ENCODE measurements around the gene MRPS33. TPM values are rescaled to one million over a fixed set of nuclear protein-coding genes. Genes with fewer than 3 reads are reported as not detected.
"Not testable (repeated sequence)": the region's sequence is repeated elsewhere in the genome, so short reads cannot be mapped to it uniquely, and the experiment has no call there.

MRPS33 gene
- total RNA-seq (10 to 100 TPM; 23.7 to 30.6 TPM), total RNA-seq (19.2 to 30.6 reads per million in 2 donors)

- peak within 1 kb of the TSS; percentile 99 for H3K27ac Mint-ChIP-seq
- H3K27me3 Mint-ChIP-seq: peaks cover 7% of the 10 kb centered on the region
- no peaks in the 10 kb centered on the region for H3K36me3 Mint-ChIP-seq (ENCODE audit: low read depth)
- peak; percentile 97 for ATAC-seq
- H3K4me1 Mint-ChIP-seq: peaks cover 24% of the 10 kb centered on the region
- peak within 1 kb of the TSS; percentile 90 for H3K4me3 Mint-ChIP-seq
- peaks cover 7% of the 10 kb centered on the region for H3K9me3 ChIP-seq (ENCODE audit: control insufficient read depth, low read length, poor library complexity, severe bottlenecking)
- DNase-seq: peak; percentile 82 to 89 (median 88)
These were observed at the start of gene MRPS33 for GRCh38 chr7:141014524-141015395. MRPS33 (minus strand) TSS chr7:141014952; CDS start chr7:141010633, 4,319 bp downstream.

DNA sequence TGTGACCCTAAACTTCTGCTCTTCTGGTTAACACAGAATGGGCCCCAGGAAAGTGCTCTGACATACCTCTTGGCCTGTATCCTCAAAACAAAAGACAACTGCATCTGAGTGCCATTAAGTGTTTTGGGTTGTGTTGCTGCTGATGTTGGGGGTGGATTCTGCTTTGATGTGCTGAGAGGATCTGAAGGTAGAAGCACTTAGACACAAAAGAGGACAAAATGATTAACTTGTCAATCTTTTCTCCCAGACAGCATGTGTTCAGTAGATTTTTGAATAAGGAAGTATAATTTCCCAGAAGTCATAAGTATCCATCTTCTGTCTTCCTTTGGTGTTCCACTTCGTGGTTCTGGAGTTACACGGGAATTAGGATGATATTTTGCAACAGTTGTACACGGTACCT, 43.0 kb upstream of the MRPS33 start:
- Mint-ChIP-seq H3K4me3 (no peak overlapping the region), H3K27me3 (no peaks in the 10 kb centered on the region), H3K27ac (peak overlapping the region; percentile 11), H3K4me1 (peaks cover 12% of the 10 kb centered on the region), H3K36me3 (ENCODE audit: low read depth) (no peaks in the 10 kb centered on the region)
- no peaks in the 10 kb centered on the region for H3K9me3 ChIP-seq (ENCODE audit: control insufficient read depth, low read length, poor library complexity, severe bottlenecking)
- DNase-seq: no peak
- no peak for ATAC-seq

GRCh38 chr7:141055146-141055545, 40.4 kb upstream of the MRPS33 start:
- H3K4me1 Mint-ChIP-seq: peaks cover 16% of the 10 kb centered on the region

GRCh38 chr7:141053626-141054025, 38.9 kb upstream of the MRPS33 start:
- H3K36me3 Mint-ChIP-seq (ENCODE audit: low read depth): no peaks in the 10 kb centered on the region
- ATAC-seq: peak; percentile 97
- H3K27me3 Mint-ChIP-seq: no peaks in the 10 kb centered on the region
- H3K9me3 ChIP-seq (ENCODE audit: control insufficient read depth, low read length, poor library complexity, severe bottlenecking): no peaks in the 10 kb centered on the region
- H3K27ac Mint-ChIP-seq: peak overlapping the region; percentile 60
- peak; percentile 15 to 61 (median 48) for DNase-seq
- peak overlapping the region; percentile 5 for H3K4me3 Mint-ChIP-seq
- H3K4me1 Mint-ChIP-seq: peaks cover 16% of the 10 kb centered on the region

More at GRCh38 chr7:141055146-141055545, 40.4 kb upstream of the MRPS33 start:
- H3K9me3 ChIP-seq (ENCODE audit: control insufficient read depth, low read length, poor library complexity, severe bottlenecking): no peaks in the 10 kb centered on the region
- no peak overlapping the region for H3K4me3 Mint-ChIP-seq
- no peak for ATAC-seq
- H3K36me3 Mint-ChIP-seq (ENCODE audit: low read depth): no peaks in the 10 kb centered on the region
- DNase-seq: no peak
- H3K27me3 Mint-ChIP-seq: no peaks in the 10 kb centered on the region
- no peak overlapping the region for H3K27ac Mint-ChIP-seq

DNA sequence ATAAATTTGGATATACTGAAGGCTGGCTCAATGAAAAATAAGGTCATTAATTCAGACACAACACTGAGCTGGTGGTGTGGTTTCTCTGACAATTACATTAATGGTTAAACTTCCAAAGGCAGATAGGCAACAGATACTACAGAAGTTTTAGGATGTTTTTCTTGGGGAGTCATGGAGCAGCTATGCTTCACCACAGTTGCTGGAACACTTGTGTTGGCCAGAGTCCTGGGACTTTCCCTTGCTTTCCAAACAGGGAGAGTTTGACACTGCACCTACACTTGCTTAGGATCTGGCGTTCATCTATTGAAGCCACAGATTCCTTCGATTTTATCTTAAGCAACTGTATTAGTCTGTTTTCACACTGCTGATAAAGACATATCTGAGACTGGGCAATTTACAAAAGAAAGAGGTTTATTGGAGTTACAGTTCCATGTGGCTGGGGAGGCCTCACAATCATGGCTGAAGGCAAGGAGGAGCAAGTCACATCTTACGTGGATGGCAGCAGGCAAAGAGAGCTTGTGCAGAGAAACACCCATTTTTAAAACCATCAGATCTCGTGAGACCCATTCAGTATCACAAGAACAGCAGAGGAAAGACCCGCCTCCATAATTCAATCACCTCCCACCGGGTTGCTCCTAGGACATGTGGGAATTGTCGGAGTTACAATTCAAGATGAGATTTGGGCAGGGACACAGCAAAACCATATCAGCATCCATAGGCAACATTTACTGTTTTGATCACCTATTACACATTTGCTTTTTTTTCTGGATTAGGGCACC, 31.3 kb upstream of the MRPS33 start:
- no peaks in the 10 kb centered on the region for H3K9me3 ChIP-seq (ENCODE audit: control insufficient read depth, low read length, poor library complexity, severe bottlenecking)
- DNase-seq (no peak), ATAC-seq (no peak)
- no peak overlapping the region for H3K27ac Mint-ChIP-seq
- peaks cover 9% of the 10 kb centered on the region for H3K27me3 Mint-ChIP-seq
- H3K4me1 Mint-ChIP-seq: no peaks in the 10 kb centered on the region
- no peak overlapping the region for H3K4me3 Mint-ChIP-seq
- H3K36me3 Mint-ChIP-seq (ENCODE audit: low read depth): peaks cover 2% of the 10 kb centered on the region

DNA sequence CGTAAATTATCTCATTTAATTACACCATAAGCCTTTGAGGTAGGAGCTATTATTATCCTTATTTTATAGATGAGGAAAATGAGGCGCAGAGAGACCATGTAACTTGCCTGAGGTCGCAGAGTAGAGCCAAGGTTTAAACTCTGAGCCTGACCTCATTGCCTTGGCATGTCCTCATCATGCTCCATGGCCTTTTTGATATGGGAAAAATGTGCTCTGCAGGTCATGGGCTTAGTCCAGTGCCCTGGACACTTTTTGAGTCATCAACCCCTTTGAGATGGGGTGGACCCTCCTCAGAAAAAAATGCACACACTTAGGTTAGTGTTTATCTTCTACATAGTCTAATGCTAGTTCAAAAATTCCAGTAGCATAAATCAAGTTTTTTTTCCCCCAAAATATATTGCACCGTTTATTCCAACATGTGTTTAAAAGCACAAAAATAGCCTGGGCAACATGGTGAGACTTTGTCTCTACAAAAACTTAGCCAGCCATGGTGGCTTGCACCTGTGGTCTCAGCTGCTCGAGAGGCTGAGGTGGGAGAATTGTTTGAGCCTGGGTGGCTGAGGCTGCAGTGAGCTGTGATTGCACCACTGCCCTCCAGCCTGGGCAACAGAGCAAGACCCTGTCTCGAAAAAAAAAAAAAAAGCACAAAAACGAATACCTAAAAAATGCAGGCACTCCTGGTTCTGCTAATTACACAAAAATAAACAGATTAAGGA, 30.5 kb upstream of the MRPS33 start:
- ATAC-seq (no peak), DNase-seq (no peak)
- Mint-ChIP-seq H3K4me1 (no peaks in the 10 kb centered on the region), H3K36me3 (ENCODE audit: low read depth) (peaks cover 2% of the 10 kb centered on the region), H3K27me3 (peaks cover 14% of the 10 kb centered on the region), H3K27ac (no peak overlapping the region), H3K4me3 (no peak overlapping the region)
- H3K9me3 ChIP-seq (ENCODE audit: control insufficient read depth, low read length, poor library complexity, severe bottlenecking): no peaks in the 10 kb centered on the region

GRCh38 chr7:141043616-141044015, 28.9 kb upstream of the MRPS33 start:
- no peak overlapping the region for H3K4me3 Mint-ChIP-seq
- ATAC-seq (no peak), DNase-seq (no peak)
- H3K27ac Mint-ChIP-seq: no peak overlapping the region
- no peaks in the 10 kb centered on the region for H3K9me3 ChIP-seq (ENCODE audit: control insufficient read depth, low read length, poor library complexity, severe bottlenecking)
- peaks cover 21% of the 10 kb centered on the region for H3K27me3 Mint-ChIP-seq
- peaks cover 3% of the 10 kb centered on the region for H3K4me1 Mint-ChIP-seq
- peaks cover 5% of the 10 kb centered on the region for H3K36me3 Mint-ChIP-seq (ENCODE audit: low read depth)

DNA sequence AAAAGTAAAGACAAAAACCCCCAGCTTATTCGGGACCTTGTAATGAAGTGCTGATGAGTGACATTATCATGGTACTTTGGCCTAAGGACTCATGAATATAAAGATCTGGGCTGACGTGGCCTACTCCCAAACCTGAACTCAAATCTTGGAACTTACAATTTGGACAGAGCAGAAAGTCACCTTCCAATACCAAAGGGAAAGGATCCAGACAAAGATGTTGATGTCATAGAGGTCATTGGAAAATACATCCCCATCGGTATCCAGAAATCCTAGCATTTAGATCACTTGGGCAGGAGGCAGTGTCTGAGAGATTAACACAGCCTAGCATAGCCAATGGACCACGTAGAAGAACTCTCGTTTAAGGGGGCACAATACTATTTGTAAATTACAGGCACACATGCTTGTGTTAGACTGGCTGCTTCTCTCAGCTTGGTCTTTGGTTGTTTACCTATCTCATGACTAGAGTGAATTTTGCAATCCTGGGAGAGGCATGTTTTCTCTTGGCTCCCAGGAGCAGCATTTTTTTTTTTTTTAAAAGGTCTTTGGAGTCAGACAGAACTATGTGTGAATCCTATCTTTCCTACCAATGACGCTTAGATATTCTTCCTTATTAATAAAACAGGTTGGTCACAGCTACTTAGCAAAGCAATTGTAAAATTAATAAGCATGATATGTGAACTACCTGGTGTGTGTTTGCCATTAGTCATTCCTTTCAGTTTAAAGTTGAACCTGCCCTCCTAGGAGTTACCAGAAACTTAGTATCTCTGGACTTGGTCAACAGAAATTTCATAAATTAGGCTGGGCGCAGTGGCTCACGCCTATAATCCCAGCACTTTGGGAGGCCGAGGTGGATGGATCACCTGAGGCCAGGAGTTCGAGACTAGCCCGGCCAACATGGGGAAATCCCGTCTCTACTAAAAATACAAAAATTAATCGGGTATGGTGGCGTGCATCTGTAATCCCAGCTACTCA, 27.8 kb upstream of the MRPS33 start:
- peaks cover 21% of the 10 kb centered on the region for H3K27me3 Mint-ChIP-seq

DNA sequence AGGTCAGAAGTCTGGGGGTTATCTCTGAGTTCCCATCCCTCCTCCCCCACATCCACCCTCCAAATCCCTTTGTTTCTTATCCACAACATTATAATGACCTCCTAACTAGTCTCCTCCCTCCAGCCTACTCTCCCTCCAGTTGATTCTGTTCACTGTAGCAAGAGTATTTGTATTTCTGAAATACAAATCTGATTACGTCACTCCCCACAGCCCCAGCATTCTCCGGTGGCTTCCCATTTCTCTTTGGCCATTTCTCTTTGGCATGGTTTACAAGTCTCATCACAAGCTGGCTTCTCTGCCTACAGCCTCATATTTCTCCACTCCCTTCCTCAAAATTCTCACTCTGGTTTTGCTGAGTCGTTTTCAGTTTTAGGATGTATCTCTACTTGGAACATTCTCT, 24.6 kb upstream of the MRPS33 start:
- H3K27ac Mint-ChIP-seq: no peak overlapping the region
- no peak overlapping the region for H3K4me3 Mint-ChIP-seq
- DNase-seq (no peak), ATAC-seq (no peak)
- peaks cover 3% of the 10 kb centered on the region for H3K4me1 Mint-ChIP-seq
- no peaks in the 10 kb centered on the region for H3K9me3 ChIP-seq (ENCODE audit: control insufficient read depth, low read length, poor library complexity, severe bottlenecking)
- H3K27me3 Mint-ChIP-seq: peaks cover 13% of the 10 kb centered on the region
- H3K36me3 Mint-ChIP-seq (ENCODE audit: low read depth): peaks cover 3% of the 10 kb centered on the region

More for the DNA sequence above, 27.8 kb upstream of the MRPS33 start:
- ATAC-seq (no peak), DNase-seq (no peak)
- Mint-ChIP-seq H3K4me1 (peaks cover 3% of the 10 kb centered on the region), H3K4me3 (no peak overlapping the region), H3K27ac (no peak overlapping the region), H3K36me3 (ENCODE audit: low read depth) (peaks cover 5% of the 10 kb centered on the region)
- H3K9me3 ChIP-seq (ENCODE audit: control insufficient read depth, low read length, poor library complexity, severe bottlenecking): no peaks in the 10 kb centered on the region

GRCh38 chr7:141038100-141038499, 23.3 kb upstream of the MRPS33 start:
- ATAC-seq, DNase-seq: not testable (repeated sequence)

DNA sequence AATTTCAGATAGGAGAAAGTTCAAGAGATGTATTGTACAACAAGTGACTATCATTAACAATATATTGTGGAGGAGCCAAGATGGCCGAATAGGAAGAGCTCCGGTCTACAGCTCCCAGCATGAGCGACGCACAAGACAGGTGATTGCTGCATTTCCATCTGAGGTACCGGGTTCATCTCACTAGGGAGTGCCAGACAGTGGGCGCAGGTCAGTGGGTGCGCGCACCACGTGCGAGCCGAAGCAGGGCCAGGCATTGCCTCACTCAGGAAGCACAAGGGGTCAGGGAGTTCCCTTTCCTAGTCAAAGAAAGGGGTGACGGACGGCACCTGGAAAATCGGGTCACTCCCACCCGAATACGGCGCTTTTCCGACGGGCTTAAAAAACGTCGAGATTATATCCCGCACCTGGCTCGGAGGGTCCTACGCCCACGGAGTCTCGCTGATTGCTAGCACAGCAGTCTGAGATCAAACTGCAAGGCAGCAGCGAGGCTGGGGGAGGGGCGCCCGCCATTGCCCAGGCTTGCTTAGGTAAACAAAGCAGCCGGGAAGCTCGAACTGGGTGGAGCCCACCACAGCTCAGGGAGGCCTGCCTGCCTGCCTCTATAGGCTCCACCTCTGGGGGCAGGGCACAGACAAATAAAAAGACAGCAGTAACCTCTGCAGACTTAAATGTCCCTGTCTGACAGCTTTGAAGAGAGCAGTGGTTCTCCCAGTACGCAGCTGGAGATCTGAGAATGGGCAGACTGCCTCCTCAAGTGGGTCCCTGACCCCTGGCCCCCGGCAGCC, 18.0 kb upstream of the MRPS33 start:
- not testable (repeated sequence) for H3K9me3 ChIP-seq (ENCODE audit: control insufficient read depth, low read length, poor library complexity, severe bottlenecking); H3K36me3 Mint-ChIP-seq (ENCODE audit: low read depth); ATAC-seq; H3K27ac Mint-ChIP-seq; H3K4me1 Mint-ChIP-seq; DNase-seq; H3K4me3 Mint-ChIP-seq
- H3K27me3 Mint-ChIP-seq: peaks cover 26% of the 10 kb centered on the region

More at GRCh38 chr7:141038100-141038499, 23.3 kb upstream of the MRPS33 start:
- not testable (repeated sequence) for H3K9me3 ChIP-seq (ENCODE audit: control insufficient read depth, low read length, poor library complexity, severe bottlenecking); H3K4me1 Mint-ChIP-seq; H3K4me3 Mint-ChIP-seq; H3K27ac Mint-ChIP-seq; H3K36me3 Mint-ChIP-seq (ENCODE audit: low read depth)
- peaks cover 13% of the 10 kb centered on the region for H3K27me3 Mint-ChIP-seq
